CD4-positive, alpha-beta T cell treated with Interleukin-4 for 1 hour (primary cell): ENCODE results near the gene CCND1.
"Not testable (repeated sequence)": the region's sequence is repeated elsewhere in the genome, so short reads cannot be mapped to it uniquely, and the experiment has no call there.

Source experiments
- DNase-seq, 2 donors: peaks; one replicate each; pipeline ENCODE4 v3.0.0-alpha.2; 2020 to 2022

Gene CCND1

DNA sequence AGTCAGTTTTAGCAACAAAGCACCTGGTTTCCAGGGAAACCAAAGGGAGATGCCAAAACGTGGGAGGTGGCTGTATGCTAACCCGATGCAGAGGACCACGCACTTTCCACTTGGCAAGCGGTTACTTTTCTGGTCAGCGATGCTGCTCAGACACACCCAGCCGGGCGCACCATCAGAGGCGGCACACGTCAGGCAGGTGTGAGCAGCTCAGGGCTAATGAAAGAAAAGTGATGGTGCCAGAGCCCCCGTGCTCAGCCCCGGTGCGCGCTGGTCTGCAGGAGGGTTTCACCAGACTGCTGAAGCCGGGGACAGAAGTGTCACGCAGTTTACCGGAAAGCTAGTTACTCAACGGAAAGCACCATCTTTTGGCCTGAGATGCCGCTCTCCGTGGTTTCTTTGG, 28.5 kb downstream of the CCND1 start:
- no peak for DNase-seq

DNA sequence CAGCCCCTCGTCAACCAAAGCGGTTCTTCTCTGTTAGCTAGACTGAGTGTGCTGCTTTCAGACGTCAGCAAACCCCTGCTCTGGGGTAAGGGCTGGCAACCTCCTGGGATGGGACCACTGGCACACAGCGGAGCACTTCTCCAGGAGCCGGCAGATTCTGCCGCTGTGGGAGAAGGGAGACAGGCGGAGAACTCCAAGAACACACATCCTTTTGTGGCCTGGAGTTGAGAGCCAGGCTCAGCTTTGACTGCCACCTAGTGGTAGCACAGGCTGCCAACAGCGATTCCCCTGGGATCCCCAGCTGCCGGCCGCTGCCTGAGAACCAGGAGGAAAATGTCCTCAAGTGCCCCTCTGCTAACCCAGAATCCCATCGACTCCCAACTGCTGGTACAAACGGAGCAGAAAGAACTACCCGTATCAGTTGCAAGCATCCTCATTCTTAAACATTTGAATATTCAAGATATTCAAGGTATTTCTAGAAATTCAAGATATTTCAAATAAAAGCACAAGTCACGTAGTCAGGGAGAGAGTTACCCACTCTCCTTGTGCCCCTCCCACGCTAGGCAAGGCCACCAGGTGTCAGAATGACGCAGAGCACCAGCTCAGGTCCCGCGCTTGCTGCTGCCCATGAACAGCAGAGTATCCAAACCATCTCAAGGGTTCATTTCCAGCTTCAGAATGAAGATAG, 29.3 kb downstream of the CCND1 start:
- peak; percentile 53 to 56 for DNase-seq

DNA sequence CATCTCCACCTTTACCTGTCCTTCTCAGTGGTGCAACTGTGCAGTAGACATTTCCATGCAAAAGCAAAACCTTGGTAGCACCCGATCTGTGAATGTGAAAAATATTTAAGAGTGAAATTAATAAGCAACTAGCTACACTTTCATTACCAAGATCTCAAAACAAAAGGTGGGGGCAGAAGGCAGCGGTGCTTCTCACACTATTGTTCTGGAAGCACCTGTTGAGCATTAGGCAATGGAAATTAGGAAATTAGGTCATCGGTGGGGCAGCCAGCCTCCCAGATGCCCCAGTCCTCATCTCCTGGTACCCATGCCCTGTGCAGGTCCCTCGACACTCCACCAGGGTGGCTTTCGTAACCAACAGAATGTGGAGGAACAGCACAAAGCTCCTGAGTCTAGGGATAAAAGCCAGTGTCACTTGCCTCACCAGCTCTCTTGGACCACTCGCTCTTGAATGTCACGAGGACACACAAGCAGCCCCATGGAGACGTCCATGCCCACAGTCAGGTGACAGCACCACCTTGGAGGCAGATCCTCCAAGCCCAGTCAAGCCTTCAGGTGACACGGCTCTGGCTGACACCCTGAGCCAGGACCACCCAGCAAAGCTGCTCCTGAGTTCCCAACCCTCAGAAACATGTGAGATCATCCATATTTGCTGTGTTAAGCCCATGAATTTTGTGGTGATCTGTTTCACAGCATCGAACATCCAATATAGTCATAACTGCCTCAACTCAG, 30.9 kb downstream of the CCND1 start:
- no peak for DNase-seq

DNA sequence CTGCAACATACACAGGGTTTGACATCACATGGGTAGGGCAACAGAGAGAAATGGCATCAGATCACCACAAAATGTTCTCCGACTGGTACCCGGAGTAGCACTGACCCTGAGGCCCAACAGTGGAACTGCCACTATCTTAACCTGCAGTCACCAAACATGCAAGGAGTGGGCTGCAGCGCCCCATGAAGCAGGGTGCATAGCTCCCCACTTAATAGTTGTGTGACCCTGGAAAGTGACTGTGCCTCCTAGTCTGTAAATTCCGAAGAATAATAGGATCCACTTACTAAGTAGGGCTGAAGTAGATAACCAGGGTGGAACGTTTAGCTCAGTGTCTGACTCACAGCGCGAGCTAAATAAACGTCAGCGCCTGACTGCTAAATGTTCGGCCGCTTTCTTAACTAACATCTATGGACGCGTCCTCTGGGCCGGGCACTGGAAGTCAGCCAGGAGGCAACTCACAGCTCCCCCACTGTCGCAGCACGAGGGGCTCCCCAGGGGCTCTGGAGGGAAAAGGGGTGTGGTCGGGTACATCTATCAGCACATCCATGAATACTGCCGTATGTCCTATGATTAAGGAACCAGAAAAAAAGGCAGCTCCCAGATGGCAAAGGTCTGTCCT, 33.4 kb downstream of the CCND1 start:
- no peak for DNase-seq

DNA sequence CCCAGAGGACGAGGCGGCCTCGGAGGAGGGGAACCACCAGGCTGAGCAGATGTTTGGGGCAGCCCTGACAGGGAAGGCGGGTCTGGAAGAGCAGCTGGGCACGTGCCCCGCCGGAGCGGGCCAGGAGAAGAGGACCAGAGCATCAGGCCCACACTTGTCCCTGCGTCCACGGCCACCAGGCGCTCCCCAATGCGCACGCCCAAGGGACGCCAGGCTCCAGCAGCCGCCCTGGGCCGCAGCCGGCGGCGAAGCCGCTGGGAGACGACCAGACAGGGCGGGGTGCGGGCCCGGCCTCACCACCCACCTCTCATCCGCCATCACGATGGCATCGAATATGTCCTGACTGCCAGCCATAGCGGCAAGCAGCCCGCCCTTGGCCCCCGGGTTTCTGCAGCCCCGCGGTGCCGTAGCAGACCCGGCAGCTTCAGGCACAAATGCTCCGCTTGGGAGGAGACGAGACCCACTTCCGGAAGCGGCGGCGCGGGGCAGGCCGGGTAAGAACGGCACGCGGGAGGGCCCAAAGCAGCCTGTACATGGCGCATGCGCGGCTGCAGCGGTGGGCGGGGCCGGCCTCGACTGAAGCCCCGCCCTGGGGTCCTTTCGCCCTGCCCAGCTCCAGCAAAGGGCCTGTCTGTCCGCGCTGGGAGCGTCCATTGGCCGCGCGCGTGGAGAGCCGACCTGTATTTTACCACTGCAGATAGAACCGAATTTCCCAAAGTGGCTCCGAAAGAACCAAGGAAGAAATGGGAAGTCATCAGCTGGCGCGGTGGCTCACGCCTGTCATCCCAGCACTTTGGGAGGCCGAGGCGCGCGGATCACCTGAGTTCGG, 34.1 kb downstream of the CCND1 start, which contains the start of gene LTO1:
TSS of gene LTO1 (minus strand) at position 468 of the 829 bp plus-strand sequence. CDS start at position 354, 114 bp downstream.
- peak; percentile 93 for DNase-seq

DNA sequence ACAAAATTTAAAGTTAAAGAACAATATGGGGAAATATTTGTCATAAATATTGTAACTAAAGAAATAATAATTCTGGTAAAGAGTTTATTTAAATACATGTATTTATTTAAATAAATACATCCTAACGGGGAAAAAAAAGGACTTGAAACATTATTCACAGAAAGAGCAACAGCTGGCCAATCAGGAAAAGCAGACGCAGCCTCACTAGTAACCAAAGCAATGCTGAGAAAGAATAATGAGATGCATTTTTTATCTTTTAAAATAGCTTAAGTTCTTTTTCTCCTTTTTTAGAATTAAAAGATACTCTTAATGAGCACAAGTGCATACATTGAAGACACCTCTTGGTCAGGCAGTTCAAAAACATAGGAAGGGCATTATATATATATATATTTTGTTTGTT, 36.8 kb downstream of the CCND1 start:
- no peak for DNase-seq

DNA sequence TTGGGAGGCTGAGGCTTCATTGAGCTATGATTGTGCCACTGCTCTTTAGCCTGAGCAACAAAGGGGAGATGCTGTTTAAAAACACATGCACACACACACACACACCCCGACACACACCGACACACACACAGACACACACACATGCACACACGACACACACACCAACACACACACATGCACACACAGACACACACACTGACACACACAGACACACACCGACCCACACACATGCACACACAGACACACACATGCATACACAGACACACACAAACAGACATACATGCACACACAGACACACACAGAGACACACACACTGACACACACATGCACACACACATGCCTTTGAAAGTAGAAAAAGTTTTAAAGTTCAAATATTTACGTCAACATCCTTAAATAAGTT, 39.7 kb downstream of the CCND1 start:
- no peak for DNase-seq

DNA sequence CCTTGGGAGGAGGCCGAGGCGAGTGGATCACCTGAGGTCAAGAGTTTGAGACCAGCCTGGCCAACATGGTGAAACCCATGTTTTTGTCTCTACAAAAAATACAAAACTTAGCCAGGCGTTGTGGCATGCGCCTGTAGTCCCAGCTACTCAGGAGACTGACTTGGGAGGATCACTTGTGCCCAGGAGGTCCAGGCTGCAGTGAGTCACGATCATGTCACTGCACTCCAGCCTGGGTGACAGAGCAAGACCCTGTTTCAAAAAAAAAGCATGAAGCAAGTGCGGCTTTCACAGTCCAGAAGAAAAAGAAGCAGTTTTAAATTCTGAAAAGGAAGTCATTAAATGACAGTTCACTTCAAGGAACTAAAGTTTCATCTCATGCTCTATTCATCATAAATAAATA, 41.3 kb downstream of the CCND1 start:
- no peak for DNase-seq

DNA sequence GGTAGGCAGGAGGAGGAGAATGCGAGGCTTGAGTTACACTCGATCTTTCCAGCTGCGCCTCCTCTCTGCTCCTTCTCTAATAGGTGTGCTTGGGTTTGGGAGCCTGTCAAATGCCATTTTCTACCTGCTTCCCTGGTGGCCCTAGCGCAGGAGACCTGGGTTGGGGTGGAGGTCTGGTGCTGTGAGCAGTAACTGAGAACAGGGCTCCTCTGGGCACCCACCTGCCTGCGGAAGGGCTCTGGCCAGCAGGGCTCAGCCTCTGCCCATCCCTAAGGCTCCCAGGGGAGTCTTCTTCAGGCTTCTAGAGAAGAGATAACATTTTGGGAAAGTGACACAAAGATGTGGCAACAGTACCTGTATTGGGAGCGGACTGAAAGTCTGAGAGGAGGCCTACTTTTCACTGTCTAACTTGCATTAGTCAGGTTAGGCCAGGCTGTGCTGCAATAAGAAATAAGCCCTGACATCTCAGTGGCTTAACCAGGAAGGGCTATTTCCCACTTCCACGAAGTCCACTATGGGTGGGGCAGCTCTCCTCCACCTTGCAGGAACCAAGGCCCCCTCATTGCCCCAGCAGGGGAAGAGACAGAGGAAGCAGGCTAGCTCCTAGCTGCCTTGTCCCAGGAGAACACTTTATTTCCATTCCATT, 41.8 kb downstream of the CCND1 start:
- no peak for DNase-seq

DNA sequence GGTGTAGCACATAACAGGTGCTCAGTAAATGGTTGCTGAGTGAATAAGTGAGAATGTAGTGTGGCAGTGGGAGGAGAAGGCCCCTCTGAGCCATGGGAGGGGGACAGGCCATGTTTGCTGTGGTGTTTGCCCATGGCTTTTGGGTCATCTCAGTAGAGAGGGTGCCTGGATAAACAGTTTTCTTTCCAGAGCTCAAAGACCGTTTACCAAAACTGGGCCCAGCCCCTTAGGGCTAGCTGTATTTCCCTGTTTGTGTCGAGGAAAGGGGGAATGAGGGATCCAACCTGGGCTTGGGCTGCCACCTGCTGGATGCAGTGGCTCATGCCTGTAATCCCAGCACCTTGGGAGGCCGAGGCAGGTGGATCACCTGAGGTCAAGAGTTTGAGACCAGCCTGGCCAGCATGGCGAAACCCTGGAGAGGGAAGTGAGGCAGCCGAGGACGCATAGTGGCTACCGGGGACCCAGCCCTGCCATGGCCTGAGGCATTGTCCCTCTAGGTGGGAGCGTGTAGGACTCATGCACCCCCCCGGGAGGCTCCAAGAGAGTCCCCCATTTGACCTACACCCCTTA, 42.9 kb downstream of the CCND1 start:
- DNase-seq: no peak

DNA sequence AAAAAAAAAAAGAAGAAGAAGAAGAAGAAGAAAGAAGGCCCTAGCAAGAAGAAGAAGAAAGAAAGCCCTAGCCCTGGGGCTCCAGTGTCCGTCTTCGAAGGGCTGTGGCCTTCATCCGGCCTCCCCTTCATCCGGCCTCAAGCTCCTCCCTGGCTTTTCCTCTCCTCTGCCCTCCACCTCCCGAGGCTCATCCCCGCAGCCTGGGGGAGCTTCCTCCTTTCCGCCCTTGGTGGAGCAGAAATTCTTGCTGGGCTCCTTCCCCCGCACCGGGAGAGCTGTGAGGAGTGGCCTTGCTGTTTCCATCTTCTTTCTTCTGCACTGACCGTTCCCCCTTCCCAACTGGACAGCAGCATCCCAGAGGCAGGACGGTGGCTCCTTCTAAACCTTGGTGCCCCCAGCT, 43.7 kb downstream of the CCND1 start:
- DNase-seq: no peak

DNA sequence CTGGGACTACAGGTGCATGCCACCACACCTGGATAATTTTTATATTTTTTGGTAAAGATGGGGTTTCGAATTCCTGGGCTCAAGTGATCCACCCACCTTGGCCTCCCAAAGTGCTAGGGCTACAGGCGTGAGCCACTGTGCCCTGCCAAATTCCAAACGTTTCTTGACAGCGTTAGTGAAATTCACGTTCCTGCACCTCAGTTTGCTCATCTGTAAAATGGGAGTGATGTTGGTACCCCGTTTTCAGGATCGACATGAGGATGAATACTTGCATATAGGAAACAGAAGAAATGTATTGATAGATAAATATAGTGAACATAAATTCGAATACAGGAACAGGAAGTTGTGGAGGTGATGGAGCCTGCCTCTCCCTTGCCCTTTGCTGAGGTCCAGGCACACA, 44.4 kb downstream of the CCND1 start:
- no peak for DNase-seq

DNA sequence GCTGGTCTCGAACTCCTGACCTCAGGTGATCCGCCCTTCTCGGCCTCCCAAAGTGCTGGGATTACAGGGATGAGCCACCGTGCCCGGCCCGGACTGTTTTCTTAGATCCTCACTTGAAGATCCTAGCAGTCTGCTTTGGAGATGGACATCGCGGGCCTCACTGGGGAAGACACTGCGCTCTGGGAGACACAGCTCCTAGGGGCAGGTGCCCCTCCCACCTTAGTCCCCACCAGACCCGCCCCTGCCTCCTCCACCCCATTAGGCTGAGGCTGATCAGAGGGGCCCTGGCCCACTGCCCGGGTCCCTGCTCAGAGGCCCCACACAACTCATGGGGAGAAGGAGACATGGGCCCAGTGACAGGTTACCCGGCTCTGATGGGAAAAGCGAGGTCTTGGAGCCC, 45.5 kb downstream of the CCND1 start:
- no peak for DNase-seq

DNA sequence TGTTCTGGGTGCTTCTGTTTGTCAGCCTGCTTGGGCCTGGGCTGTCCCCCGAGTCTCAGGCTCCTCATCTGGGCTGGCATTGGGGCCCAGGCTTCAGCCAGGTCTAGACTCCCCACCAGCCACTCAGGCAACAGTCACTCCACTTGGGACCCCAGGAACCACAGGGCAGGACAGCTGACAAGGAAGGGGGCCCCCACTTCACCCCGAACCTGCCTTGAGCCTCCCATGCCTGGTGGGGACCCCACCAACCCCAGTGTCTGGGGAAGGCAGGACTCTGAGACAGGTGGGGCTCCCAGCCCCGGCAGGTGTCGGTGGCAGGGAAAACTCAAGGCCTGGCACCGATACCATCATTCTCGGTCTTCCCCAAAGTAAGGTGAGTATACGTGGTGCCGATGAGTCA, 45.9 kb downstream of the CCND1 start:
- no peak for DNase-seq

DNA sequence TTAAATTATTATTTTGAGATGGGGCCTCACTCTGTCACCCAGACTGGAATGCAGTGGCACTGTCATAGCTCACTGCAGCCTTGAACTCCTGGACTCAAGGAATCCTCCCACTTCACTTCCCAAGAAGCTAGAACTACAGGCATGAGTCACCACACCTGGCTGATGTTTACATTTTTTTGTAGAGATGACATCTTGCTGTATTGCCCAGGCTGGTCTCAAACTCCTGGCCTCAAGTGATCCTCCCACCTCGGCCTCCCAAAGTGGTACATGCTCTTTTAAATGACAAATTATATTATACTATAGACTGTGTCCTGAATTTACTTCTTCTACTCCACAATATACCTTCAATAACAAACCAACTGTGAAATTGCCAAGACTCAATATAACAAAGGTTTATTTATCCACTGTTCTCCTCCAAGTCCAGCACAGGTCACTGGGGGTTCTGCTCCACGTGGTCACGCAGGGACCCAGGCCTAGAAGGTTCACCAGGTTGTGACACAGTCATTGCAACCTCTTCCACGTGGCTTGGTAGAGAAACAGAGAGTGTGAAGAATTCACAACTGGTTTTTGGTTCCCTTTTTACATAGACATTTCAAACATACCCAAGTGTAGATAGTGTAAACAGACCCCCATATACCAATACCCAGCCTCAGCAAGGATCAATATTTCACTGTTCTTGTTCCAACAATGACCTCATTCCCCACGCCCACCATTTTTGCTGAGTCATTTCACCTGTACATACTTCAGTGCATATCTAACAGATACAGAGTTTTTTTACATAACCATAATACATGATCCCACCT, 47.2 kb downstream of the CCND1 start:
- not testable (repeated sequence) for DNase-seq

DNA sequence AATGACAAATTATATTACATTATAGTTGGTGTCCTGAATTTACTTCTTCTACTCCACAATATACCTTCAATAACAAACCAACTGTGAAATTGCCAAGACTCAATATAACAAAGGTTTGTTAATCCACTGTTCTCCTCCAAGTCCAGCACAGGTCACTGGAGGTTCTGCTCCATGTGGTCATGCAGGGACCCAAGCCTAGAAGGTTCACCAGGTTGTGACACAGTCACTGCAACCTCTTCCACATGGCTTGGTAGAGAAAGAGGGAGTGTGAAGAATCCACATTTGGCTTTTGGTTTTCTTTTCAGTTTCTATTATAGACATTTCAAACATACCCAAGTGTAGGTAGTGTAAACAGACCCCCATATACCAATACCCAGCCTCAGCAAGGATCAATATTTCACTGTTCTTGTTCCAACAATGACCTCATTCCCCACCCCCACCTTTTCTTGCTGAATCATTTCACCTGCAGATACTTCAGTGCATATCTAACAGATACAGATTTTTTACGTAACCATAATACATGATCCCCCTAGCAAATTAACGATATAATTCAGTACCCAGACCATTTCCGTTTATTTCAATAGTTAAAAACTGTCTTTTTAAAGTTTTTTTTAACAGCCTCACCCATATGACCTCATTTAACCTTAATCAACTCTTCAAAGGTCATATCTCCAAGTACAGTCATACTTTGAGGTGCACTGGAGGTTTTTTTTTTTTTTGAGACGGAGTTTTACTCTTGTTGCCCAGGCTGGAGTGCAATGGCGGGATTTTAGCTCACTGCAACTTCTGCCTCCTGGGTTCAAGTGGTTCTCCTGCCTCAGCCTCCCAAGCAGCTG, 48.7 kb downstream of the CCND1 start:
- DNase-seq: no peak

DNA sequence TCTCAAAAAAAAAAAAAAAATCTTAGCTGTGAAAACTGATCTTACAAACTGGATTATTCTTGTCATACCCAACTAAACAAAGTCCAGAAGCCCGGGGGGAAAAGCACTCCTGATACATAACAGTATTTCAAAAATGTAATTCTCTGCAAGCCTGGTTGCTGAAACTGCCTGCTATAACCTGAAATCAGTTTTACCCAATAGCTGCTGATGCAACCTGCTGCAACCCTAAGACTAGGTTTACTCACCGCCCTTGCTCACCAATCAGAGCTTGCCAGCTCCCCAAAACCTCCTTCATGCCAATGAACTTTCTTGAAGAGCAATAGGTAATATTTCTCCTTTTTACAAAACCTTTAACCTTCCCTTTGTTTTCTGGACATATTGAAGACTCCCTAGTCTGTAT, 50.5 kb downstream of the CCND1 start:
- DNase-seq: no peak

DNA sequence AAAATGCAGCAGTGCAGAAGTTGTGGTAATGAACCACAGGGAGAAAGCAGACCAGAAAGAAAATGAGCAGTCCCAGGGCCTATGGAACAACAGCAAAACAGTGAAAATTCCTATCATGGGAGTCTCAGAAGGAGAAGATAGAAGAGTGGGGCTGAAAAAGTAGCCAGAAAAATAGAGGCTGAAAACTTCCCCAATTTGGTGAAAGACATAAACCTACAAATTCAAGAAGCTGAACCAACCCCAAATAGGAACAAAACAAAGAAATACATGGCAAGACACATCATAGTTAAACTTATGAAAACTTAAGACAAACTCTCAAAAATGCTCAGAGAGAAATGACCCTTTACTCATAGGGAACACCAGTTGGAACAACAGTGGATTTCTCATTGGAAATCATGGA, 51.5 kb downstream of the CCND1 start:
- no peak for DNase-seq

DNA sequence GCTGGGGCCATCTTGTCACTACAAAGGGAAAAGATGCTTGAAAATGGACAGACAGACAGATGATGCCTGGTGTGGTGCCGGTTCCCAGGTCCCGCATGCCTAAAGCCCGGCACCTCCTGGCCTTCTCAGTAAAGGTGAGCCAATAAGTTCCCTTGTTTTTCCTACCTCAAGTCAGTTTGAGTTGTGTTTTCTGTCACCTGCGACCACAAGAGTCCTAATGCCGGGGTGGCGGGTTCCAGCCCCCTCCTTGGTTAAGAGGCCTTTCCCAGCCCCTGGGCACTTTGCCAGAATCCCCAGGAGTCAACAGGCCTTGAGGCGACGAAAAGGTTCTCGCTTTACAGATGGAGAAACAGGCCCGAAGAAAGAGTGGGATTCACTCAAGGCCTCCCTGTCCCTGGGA, 53.8 kb downstream of the CCND1 start:
- no peak for DNase-seq

DNA sequence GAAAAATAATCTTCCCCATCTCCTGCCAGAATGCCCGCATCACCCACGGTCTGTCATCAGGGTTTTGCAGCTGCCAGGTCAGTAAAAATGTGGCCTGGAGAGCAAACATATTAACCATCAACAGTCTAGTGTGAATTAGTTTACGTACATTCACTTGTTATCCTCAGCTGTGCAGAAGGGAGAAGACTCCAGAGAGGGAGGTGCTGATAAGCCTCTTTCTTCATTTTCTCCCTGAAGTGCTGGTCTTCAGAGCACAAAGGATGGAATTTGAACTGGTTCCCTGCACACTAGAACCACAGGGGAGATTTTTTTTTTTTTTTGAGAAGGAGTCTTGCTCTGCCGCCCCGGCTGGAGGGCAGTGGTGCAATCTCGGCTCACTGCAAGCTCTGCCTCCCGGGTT, 54.6 kb downstream of the CCND1 start:
- no peak for DNase-seq

DNA sequence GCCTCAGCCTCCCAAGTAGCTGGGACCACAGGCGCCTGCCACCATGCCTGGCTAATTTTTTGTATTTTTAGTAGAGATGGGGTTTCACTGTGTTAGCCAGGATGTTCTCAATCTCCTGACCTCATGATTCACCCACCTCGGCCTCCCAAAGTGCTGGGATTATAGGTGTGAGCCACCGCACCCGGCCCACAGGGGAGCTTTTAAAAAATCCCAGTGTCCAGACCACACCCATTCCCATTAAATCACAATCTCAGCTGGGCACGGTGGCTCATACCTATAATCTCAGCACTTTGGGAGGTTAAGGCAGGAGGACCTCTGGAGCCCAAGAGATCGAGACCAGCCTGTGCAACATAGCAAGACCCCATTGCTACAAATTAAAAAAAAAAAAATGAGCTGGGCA, 55.0 kb downstream of the CCND1 start:
- DNase-seq: not testable (repeated sequence)
